Fibroblast of skin of right quadriceps (primary cell): ENCODE results near the gene PNPLA5.

Experiments used
- DNase-seq: peaks from one replicate; pipeline ENCODE4 v3.0.0-alpha.2; 2013

Gene PNPLA5

GRCh38 chr22:43852573-43853327 is 39.1 kb downstream of the PNPLA5 start:
- DNase-seq, result no peak

- DNase-seq, result no peak
Measured at GRCh38 chr22:43851979-43852307, 39.9 kb downstream of the PNPLA5 start.

DNA sequence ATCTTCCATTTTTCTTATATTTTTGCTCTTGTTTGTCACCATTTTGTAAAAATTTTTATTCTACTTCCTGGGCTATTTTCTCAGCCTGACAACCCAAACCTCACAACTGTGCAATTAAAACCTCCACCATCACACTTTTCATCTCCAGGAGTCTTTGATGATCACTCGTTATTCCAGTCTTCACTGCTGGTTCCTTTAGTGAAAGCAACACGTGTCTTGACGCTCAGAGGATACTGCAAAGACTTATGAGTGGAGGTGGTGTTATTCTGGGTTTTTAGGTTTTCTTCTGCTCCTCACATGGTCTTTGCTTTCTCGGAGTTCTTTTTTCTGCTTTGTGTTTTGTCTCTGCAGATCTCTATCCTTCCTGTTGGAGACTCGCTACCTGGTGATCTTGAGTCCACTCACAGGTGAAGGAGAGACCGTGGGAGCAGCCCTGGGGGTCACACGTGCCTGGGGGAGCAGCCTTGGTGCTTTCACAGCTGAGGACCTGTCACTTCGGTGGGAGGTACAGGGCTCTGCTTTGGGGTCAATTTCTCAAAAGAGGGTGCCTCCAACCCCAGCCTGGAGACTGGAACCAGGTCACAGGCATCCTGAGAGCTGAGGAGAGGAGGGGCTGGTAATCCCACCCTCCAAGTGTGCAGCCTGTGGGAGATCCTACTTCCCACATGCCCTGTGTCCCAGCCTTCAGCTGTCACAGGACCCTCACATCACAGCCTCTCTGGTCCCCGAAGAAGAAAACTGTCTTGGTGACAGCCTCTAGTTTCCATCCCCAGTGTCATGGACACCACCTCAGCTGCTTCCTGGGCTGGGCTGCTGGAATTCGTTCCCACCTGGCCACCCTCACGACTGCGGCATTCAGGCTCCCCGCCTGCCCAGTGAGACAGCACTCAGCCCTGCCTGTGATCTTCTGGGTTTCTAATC is 40.5 kb downstream of the PNPLA5 start:
- DNase-seq, result no peak

- no peak for DNase-seq
Measured at GRCh38 chr22:43850529-43850928, 41.3 kb downstream of the PNPLA5 start.

GRCh38 chr22:43849731-43850130 is 42.1 kb downstream of the PNPLA5 start:
- no peak for DNase-seq

DNA sequence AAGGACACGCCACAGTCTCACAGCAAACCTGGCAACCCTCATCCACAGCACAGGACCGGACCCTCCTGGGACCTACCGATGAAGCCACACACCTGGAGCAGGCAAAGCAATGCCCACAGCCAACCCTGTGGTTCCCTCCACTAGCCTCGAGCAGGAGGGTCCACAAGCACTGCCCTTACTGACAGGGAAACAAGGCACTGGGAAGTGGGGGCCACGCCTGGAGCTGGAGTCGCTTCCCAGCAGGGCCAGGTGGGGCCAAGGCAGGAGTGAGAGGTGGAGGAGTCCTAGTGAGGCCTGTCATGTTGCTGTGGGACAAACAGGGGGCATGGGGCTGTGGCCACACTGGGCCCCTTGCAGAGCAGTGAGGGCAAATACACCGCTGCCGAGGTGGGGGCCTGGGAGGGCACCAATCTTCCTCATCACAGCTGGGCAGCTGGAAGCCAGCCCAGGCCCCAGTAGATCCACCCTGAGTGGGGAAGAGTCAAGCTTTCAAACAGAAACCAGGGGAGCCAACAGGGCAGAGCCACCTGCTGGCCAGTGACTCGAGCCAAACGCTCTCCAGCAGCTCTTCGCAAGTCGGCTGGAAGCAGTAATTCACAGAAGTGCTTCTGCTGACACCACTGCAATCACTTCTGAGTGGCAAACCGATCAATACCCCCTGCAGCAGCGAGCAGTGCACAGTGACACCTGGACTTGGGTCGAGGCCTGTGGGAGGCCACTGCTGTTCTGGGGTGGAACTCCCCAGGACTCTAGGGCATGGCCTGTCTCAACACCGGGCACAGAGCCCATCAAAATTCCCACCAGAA is 43.2 kb downstream of the PNPLA5 start:
- DNase-seq, result no peak

- no peak for DNase-seq
Measured at GRCh38 chr22:43847376-43848289, 44.2 kb downstream of the PNPLA5 start.

GRCh38 chr22:43846966-43847365 is 44.8 kb downstream of the PNPLA5 start:
- no peak for DNase-seq

- DNase-seq, result no peak
Measured at GRCh38 chr22:43845981-43846380, 45.8 kb downstream of the PNPLA5 start.

DNA sequence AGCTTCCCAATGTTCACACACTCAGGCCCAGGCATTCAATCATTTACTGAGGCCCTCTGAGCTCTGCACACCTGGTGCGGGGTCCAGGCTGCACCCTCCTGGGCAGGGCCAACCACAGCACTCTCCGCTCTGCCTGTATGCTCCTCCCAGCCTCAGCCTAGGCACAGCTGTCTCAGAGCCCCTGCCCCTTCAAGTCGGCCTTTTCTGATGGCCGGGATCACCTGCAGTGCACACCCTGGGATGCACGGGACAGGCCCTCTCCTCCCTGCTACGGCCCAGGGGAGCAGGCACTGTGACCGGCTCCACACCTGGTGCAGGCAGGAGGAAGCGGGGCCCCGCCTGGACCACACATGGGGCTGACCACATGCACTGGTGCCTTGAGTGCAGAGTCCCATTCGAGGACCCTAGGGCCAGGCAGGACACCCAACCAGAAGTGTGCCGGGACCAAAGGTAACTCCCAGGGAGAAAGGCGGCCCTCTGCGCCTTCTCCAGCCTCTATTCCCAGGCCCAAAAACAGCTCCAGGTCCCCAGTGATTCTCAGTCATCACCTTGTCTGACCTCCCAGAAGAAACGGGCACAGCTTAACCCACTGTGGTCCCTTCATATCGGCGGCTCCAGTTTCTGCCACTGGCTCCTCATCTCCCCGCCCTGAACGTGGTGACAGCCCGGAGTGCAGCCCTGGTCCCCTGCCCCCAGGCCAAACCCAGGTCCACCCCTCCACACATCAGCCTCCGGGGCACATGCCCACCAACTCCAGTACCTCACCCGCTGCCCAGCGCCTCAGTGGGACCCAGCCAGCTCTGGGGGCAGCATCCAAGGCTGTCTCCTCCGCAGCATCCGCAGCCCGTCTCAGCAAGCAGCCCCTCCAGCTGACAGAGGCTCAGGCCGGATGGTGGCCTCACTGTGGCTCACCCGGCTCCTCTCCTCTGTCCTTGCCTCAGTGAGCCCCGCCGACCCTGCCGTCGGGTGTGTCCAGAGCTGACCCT is 47.0 kb downstream of the PNPLA5 start:
- DNase-seq, result no peak

DNA sequence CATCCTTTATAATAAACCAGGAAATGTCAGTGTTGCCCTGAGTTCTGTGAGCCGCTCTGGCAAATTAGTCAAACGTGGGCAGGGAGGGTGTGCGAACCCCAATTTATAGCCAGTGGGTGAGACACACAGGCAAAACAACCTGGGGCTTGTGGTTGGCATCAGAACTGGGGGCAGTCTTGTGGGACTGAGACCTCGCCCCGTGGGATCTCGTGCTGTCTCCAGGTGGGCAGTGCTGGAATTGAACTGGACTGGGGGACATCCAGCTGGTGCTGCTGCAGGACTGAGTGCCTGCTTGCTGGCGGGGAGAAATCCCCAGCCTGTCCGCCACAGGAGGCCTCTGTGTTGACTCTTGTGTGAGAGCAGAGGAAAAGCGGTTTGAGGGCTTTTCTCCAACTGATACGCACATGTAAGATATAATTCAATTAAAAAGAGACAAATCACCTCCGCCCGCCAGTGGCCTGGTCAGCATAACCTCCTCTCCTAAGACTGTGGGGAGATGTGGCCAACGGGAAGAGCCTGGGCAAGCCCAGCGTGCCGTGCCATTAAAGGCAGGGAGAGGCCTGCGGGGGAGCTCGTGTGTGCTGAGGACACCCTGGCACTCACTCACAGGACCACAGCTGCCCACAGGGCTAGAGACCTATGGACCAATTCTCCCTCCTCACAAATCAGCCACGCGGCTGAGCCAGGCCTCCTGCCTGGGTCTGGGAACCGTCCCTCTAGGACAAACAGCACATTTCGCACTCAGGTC is 47.9 kb downstream of the PNPLA5 start:
- DNase-seq, result no peak

DNA sequence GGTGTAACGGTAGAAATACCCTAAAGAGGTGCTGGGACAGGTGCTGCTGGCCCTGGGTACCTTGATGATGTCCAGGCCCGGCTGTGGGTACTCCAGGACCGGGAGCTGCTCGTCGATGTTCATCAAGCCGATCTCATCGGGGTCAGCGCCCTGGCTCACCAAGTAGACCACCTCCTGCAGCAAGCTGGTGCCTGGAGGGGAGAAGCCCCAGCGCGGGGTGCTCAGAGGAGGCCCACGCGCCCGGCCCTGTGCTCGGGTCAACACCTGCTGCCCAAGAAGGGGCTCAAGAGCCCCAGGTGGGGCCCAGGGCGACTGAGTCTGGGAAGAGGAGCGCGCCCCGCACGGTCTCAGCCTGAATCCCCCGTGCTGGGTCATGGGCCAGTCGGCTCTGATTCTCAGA is 50.1 kb downstream of the PNPLA5 start:
- DNase-seq, result no peak

- no peak for DNase-seq
Measured at GRCh38 chr22:43840851-43841250, 51.0 kb downstream of the PNPLA5 start.

- no peak for DNase-seq
Measured at GRCh38 chr22:43840431-43840830, 51.4 kb downstream of the PNPLA5 start.

DNA sequence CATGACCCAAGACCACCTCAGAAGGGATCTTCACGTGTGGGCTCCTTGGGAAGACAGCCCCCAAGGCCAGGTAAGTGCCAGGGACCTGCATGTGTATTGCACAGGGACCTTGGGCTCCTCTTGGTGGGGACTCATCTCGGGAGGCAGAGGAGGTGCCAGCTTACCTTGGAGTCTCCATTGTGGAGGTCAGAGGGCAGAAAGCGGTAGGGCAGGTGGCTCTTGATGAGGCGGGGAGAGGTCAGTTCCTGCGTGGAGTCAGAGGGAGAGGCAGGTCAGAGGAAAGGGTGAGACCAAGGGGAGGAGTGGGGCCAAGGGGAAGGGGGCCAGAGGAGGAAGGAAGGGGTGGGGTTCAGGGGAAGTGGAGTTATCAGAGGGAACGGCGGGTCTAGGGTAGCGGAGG is 52.0 kb downstream of the PNPLA5 start:
- DNase-seq, result no peak

- DNase-seq, result no peak
Measured at GRCh38 chr22:43838571-43839307, 53.1 kb downstream of the PNPLA5 start.

- no peak for DNase-seq
Measured at GRCh38 chr22:43838161-43838560, 53.7 kb downstream of the PNPLA5 start.

DNA sequence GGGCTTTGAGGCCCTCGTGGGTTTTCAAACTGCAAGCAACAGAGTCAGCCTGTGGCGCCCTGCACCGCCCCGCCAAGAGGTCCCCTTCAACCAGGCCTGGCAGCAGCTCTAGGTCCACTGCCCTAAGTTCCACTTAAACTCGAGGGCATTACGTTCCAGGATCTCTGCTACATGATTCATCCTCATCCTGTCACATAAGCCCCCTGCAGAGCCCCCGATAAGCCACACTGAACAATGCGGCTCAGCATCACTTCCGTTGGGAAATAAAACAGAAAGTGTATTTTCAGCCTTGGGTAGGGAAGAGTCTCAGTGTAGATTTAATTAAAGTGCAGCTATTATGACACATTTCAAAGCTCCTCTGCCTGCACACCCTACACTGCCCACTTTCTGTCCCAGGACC is 54.1 kb downstream of the PNPLA5 start:
- no peak for DNase-seq

DNA sequence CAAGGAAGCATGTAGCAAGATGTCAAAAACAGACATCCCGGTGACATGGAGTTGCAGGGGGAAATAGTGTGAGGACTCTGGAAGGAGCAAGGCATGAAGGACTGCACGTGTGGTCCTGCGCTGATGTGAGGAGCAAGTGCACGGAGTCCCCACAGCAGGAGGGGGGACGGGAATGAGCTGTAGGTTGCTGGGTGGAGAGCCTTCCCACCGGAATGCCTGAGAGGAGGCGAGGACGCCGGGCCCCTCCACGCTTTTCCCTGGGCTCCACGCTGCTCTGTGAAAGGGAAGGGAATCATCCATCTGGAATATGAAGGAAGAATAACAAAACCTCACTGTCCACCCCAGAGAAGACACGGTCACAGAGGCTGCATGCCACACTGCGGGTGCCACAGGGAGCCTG is 56.1 kb downstream of the PNPLA5 start:
- no peak for DNase-seq

GRCh38 chr22:43835166-43835565 is 56.6 kb downstream of the PNPLA5 start:
- DNase-seq, result no peak
